H1 (cell line): Measurements from ENCODE around the gene POLR2C. TPM values are rescaled to one million over a fixed set of nuclear protein-coding genes. Genes with fewer than 3 reads are reported as not detected.

ENCODE experiments used
- CTCF ChIA-PET: fragments of 300-600 bp; sonication (Branson Sonifier 250); formaldehyde crosslinking; loops from one replicate; lab custom pipeline; 2021; ENCODE audit not compliant: partially characterized antibody; lab: Charles Lee
- POLR2A ChIA-PET: fragments of 300-600 bp; sonication (Branson Sonifier 250); formaldehyde crosslinking; loops from one replicate; lab custom pipeline; 2021; ENCODE audit warnings: inconsistent platforms; ENCODE audit not compliant: partially characterized antibody; lab: Charles Lee
- DNase-seq, 2 experiments: peaks; one replicate each; pipeline versions ENCODE4 v3.0.0 to v3.0.0-alpha.2; 2010 to 2022; ENCODE audit warnings: low spot score in 2 of 2, low read depth in 1 of 2, mixed read lengths in 1 of 2
- FAIRE-seq: peaks from 2 replicates; lab custom pipeline; 2011; peaks lifted over from hg19 to GRCh38; lab: Jason Lieb, UNC
- H2AFZ ChIP-seq: 2 replicates; pipeline ENCODE4 v1.8.1; 2012; ENCODE audit warnings: low read length, inconsistent platforms
- H2AK5ac ChIP-seq: 2 replicates; pipeline ENCODE4 v1.6.1; 2013; ENCODE audit warnings: low read depth, low read length
- H2BK120ac ChIP-seq: replicated peaks from 2 replicates; pipeline ENCODE3; 2013; ENCODE audit warnings: low read depth, low read length, inconsistent platforms
- H2BK12ac ChIP-seq: 2 replicates; pipeline ENCODE4 v1.6.1; 2013; ENCODE audit warnings: low read depth, low read length
- H2BK15ac ChIP-seq: 2 replicates; pipeline ENCODE4 v1.6.1; 2013; ENCODE audit warnings: low read length
- H2BK20ac ChIP-seq: 2 replicates; pipeline ENCODE4 v1.6.1; 2013; ENCODE audit warnings: low read length
- H2BK5ac ChIP-seq: 2 replicates; pipeline ENCODE4 v1.6.1; 2013; ENCODE audit warnings: low read depth, low read length
- H3K14ac ChIP-seq: 2 replicates; pipeline ENCODE4 v1.6.1; 2013; ENCODE audit warnings: inconsistent platforms; ENCODE audit not compliant: insufficient read length
- H3K18ac ChIP-seq: 2 replicates; pipeline ENCODE4 v1.6.1; 2013; ENCODE audit warnings: low read length; ENCODE audit errors: extremely low read depth
- H3K23ac ChIP-seq: 2 replicates; pipeline ENCODE4 v1.6.1; 2013; ENCODE audit warnings: inconsistent platforms; ENCODE audit not compliant: insufficient read length
- H3K23me2 ChIP-seq: 2 replicates; pipeline ENCODE4 v1.6.1; 2013; ENCODE audit warnings: low read depth, low read length
- H3K27ac ChIP-seq: 2 replicates; pipeline ENCODE4 v1.6.1; 2011; ENCODE audit warnings: low read depth, low read length, inconsistent platforms
- H3K27me3 ChIP-seq, 4 experiments: replicated peaks in 1 of 4; 1 replicate in 1 of 4; 2 replicates in 3 of 4; pipeline versions ENCODE4 v1.6.1 to v1.8.1; 2011 to 2013; ENCODE audit warnings: low read length in 3 of 4, mild to moderate bottlenecking in 3 of 4, inconsistent platforms in 2 of 4, mixed read lengths in 2 of 4, moderate library complexity in 1 of 4; ENCODE audit not compliant: control insufficient read depth in 3 of 4, insufficient read depth in 3 of 4; ENCODE audit errors: extremely low read depth in 1 of 4
- H3K36me3 ChIP-seq, 4 experiments: 2 replicates each; pipeline versions ENCODE4 v1.6.1 to v1.8.1; 2011 to 2013; ENCODE audit warnings: mild to moderate bottlenecking in 4 of 4, low read length in 3 of 4, moderate library complexity in 2 of 4, control low read depth in 1 of 4, inconsistent platforms in 1 of 4; ENCODE audit not compliant: insufficient read depth in 4 of 4, control insufficient read depth in 2 of 4
- H3K4ac ChIP-seq: replicated peaks from 2 replicates; pipeline ENCODE3; 2013; ENCODE audit warnings: low read length, low read depth, mixed read lengths, inconsistent platforms; ENCODE audit not compliant: insufficient read length
- H3K4me1 ChIP-seq, 4 experiments: replicated peaks in 1 of 4; 1 replicate in 1 of 4; 2 replicates in 3 of 4; pipeline versions ENCODE4 v1.6.1 to v1.8.1; 2011 to 2013; ENCODE audit warnings: low read length in 3 of 4, inconsistent platforms in 2 of 4, mixed read lengths in 1 of 4; ENCODE audit not compliant: insufficient read depth in 4 of 4, control insufficient read depth in 3 of 4
- H3K4me2 ChIP-seq, 2 experiments: 2 replicates each; pipeline versions ENCODE4 v1.6.1 to v1.8.1; 2011 to 2013; ENCODE audit warnings: low read depth in 2 of 2, low read length in 2 of 2, control low read depth in 1 of 2, inconsistent platforms in 1 of 2, mild to moderate bottlenecking in 1 of 2; ENCODE audit not compliant: insufficient read depth in 1 of 2
- H3K4me3 ChIP-seq, 4 experiments: fragments of 200-600, 300-600 bp in 1 of 4; sonication (generic), shearing (Covaris generic), sonication (Bioruptor Twin) in 1 of 4; 2 replicates each; pipeline versions ENCODE4 v1.5.1 to v1.8.1; 2011 to 2016; ENCODE audit warnings: low read length in 4 of 4, low read depth in 3 of 4, control low read depth in 2 of 4, inconsistent platforms in 2 of 4, mild to moderate bottlenecking in 2 of 4, mixed read lengths in 1 of 4, moderate library complexity in 1 of 4; ENCODE audit not compliant: insufficient read depth in 2 of 4; ENCODE audit errors: extremely low read depth in 1 of 4
- H3K56ac ChIP-seq: replicated peaks from 2 replicates; pipeline ENCODE3; 2013; ENCODE audit warnings: low read depth, mild to moderate bottlenecking, mixed read lengths, low read length, inconsistent platforms; ENCODE audit not compliant: insufficient read length
- H3K79me1 ChIP-seq: 2 replicates; pipeline ENCODE4 v1.6.1; 2013; ENCODE audit warnings: low read depth, low read length, control low read depth
- H3K79me2 ChIP-seq, 2 experiments: 2 replicates each; pipeline versions ENCODE4 v1.6.1 to v1.8.1; 2012 to 2013; ENCODE audit warnings: low read length in 2 of 2, mild to moderate bottlenecking in 2 of 2, inconsistent platforms in 1 of 2; ENCODE audit not compliant: insufficient read depth in 2 of 2, control insufficient read depth in 1 of 2
- H3K9ac ChIP-seq, 4 experiments: replicated peaks in 1 of 4; 1 replicate in 1 of 4; 2 replicates in 3 of 4; pipeline versions ENCODE4 v1.6.1 to v1.8.1; 2011 to 2013; ENCODE audit warnings: low read depth in 3 of 4, low read length in 3 of 4, control low read depth in 2 of 4, mild to moderate bottlenecking in 2 of 4, moderate library complexity in 2 of 4, inconsistent platforms in 1 of 4; ENCODE audit errors: extremely low read depth in 1 of 4
- H3K9me3 ChIP-seq, 2 experiments: 2 replicates each; pipeline versions ENCODE4 v1.6.1 to v1.8.1; 2012 to 2013; ENCODE audit warnings: mild to moderate bottlenecking in 2 of 2, moderate library complexity in 2 of 2, control low read depth in 1 of 2, inconsistent platforms in 1 of 2, low read depth in 1 of 2, low read length in 1 of 2, mixed read lengths in 1 of 2; ENCODE audit not compliant: insufficient read depth in 2 of 2
- H4K20me1 ChIP-seq, 2 experiments: replicated peaks in 1 of 2; 2 replicates each; pipeline versions ENCODE3 to v1.8.1; 2011 to 2013; ENCODE audit warnings: inconsistent platforms in 2 of 2, low read length in 2 of 2, mild to moderate bottlenecking in 1 of 2; ENCODE audit not compliant: insufficient read depth in 2 of 2, control insufficient read depth in 1 of 2
- H4K5ac ChIP-seq: 2 replicates; pipeline ENCODE4 v1.6.1; 2013; ENCODE audit warnings: low read length, low read depth, mixed read lengths, inconsistent platforms; ENCODE audit not compliant: insufficient read length
- H4K8ac ChIP-seq: 2 replicates; pipeline ENCODE4 v1.8.0; 2013; ENCODE audit warnings: mild to moderate bottlenecking, moderate library complexity, low read length, inconsistent platforms; ENCODE audit not compliant: insufficient read depth; ENCODE audit errors: extremely low read depth
- H4K91ac ChIP-seq: replicated peaks from 2 replicates; pipeline ENCODE3; 2013; ENCODE audit warnings: low read length, mixed read lengths, inconsistent platforms; ENCODE audit not compliant: insufficient read length
- BACH1 ChIP-seq: IDR thresholded peaks from 2 replicates; pipeline ENCODE4 v1.6.1; 2012; ENCODE audit warnings: low read length, improper control_type of control experiment
- FOSL1 ChIP-seq: IDR thresholded peaks from 2 replicates; pipeline ENCODE4 v1.6.1; 2011; ENCODE audit warnings: mild to moderate bottlenecking, low read depth, low read length, moderate library complexity; ENCODE audit not compliant: insufficient read depth
- GTF2F1 ChIP-seq: IDR thresholded peaks from 2 replicates; pipeline ENCODE4 v1.6.1; 2012; ENCODE audit warnings: low read depth, low read length, improper control_type of control experiment, borderline replicate concordance
- MAX ChIP-seq: IDR thresholded peaks from 2 replicates; pipeline ENCODE4 v1.6.1; 2012; ENCODE audit warnings: inconsistent platforms
- POLR2AphosphoS5 ChIP-seq: IDR thresholded peaks from 2 replicates; pipeline ENCODE4 v1.6.1; 2011; ENCODE audit warnings: low read depth, low read length
- RXRA ChIP-seq: IDR thresholded peaks from 2 replicates; pipeline ENCODE4 v1.6.1; 2011; ENCODE audit warnings: low read depth, mild to moderate bottlenecking, low read length, moderate library complexity; ENCODE audit not compliant: insufficient read depth
- SIN3A ChIP-seq, 2 experiments: IDR thresholded peaks in 1 of 2; conservative IDR thresholded peaks in 1 of 2; 2 replicates each; pipeline ENCODE4 v1.6.1; 2011 to 2012; ENCODE audit warnings: low read length in 2 of 2, improper control_type of control experiment in 1 of 2, low read depth in 1 of 2, mild to moderate bottlenecking in 1 of 2
- TAF1 ChIP-seq: IDR thresholded peaks from 2 replicates; pipeline ENCODE4 v1.6.1; 2011; ENCODE audit warnings: mild to moderate bottlenecking, low read depth, low read length
- TBP ChIP-seq: IDR thresholded peaks from 2 replicates; pipeline ENCODE4 v1.6.1; 2011; ENCODE audit warnings: low read depth, low read length, improper control_type of control experiment
- WGBS, 2 experiments: shearing (Covaris generic) in 1 of 2; methylation state at CpG; one replicate each; pipeline versions ENCODE4 v1.1.6 to v1.1.7; 2013 to 2015; ENCODE audit warnings: low lambda C conversion rate in 2 of 2, mixed read lengths in 2 of 2, inconsistent platforms in 1 of 2, low coverage in 1 of 2, missing lambda C conversion rate in 1 of 2; ENCODE audit not compliant: insufficient replicate concordance in 2 of 2, insufficient coverage in 1 of 2, insufficient read length in 1 of 2; ENCODE audit errors: extremely low coverage in 1 of 2, missing lambda C conversion rate in 1 of 2; 5-methylcytosine and 5-hydroxymethylcytosine counted together
- polyA plus RNA-seq, 7 experiments: library from polyadenylated mRNA; depleted of rRNA in 3 of 7; stranded (reverse) in 5 of 7; unstranded in 2 of 7; fragments of >200 nt in 5 of 7; fragments of 200-250 nt in 2 of 7; gene quantifications; 1 replicate in 5 of 7; 2 replicates in 1 of 7; 4 replicates in 1 of 7; pipeline versions ENCODE4 v1.2.1 to v1.2.3, GENCODE V29; 2011 to 2013; ENCODE audit warnings: missing spikeins in 2 of 7, mixed read lengths in 2 of 7
- total RNA-seq: library from RNA; stranded (reverse); fragmentation: NEBNext Ultra II Directional; extraction: Animal tissue kit (Norgen Biotek cat#: 25700); gene quantifications from 2 replicates; pipeline ENCODE4 v1.2.1, GENCODE V29; 2021

The POLR2C gene
- total and polyA plus RNA-seq, 2 of the 8 experiments (the other 6 are each of a cell fraction or from before 2014, with no cell fraction given): 72.5 to 132 TPM

GRCh38 chr16:57517397-57518367, 55.2 kb downstream of the POLR2C start:
- H4K20me1 ChIP-seq: peaks cover 0 to 3% of the 10 kb centered on the region in 2 experiments
- no peak overlapping the region for H4K8ac ChIP-seq
- no peaks in the 10 kb centered on the region; a peak in 1 of 8 replicates for H3K36me3 ChIP-seq
- FAIRE-seq (no peak), DNase-seq (no peak)
- H3K27me3 ChIP-seq: peaks cover 0 to 1% (median 0%) of the 10 kb centered on the region in 4 experiments; a peak in 2 of 7 replicates
- no peak overlapping the region for H2BK5ac ChIP-seq
- H3K23me2 ChIP-seq: no peaks in the 10 kb centered on the region
- no peak overlapping the region for H2BK120ac ChIP-seq
- no peak overlapping the region for H3K18ac ChIP-seq
- H2AK5ac ChIP-seq: no peak overlapping the region
- no peaks in the 10 kb centered on the region for H3K9me3 ChIP-seq
- H2BK15ac ChIP-seq: no peak overlapping the region
- H2BK20ac ChIP-seq: 0 out of 2 replicates have a peak overlapping the region, but pooled peaks have one; percentile 80
- H3K79me2 ChIP-seq: no peaks in the 10 kb centered on the region
- no peak overlapping the region for H3K4me3 ChIP-seq
- H4K91ac ChIP-seq: no peak overlapping the region
- no peak overlapping the region for H2AFZ ChIP-seq
- H3K14ac ChIP-seq: no peak overlapping the region
- H3K27ac ChIP-seq: no peak overlapping the region
- CTCF ChIA-PET: interaction anchor here (0.6 to 13.9 kb wide), 25 partner anchors 11 to 196 kb away, joined by 3 to 210 read pairs (median 6); partner anchors contain the start of genes CIAPIN1, COQ9, DOK4 and POLR2C
- POLR2A ChIA-PET: interaction anchor here (0.6 to 5.1 kb wide), 12 partner anchors 7 to 243 kb away, joined by 3 to 28 read pairs (median 4); partner anchors contain the start of gene POLR2C
- H2BK12ac ChIP-seq: 0 out of 2 replicates have a peak overlapping the region, but pooled peaks have one; percentile 50
- H3K9ac ChIP-seq: 0 out of 7 replicates have a peak overlapping the region, but pooled peaks of 1 of the 4 experiments have one; percentile 6
- no peak overlapping the region for H3K4me2 ChIP-seq
- H3K4ac ChIP-seq: no peak overlapping the region
- no peaks in the 10 kb centered on the region for H3K79me1 ChIP-seq
- H3K4me1 ChIP-seq: peaks cover 0 to 3% (median 0%) of the 10 kb centered on the region in 4 experiments; a peak in 1 of 7 replicates
- WGBS, 2 experiments: 94% methylated on average over 25 of the region's 31 CpGs; no CpG with 5 or more reads in 1 of the 2 experiments
- no peak overlapping the region for H4K5ac ChIP-seq
- no peak overlapping the region for H3K56ac ChIP-seq
- no peak overlapping the region for H3K23ac ChIP-seq
- TF ChIP-seq RXRA (no peak), BACH1 (no peak), GTF2F1 (no peak), TAF1 (no peak), TBP (no peak), FOSL1 (no peak), SIN3A (conservative IDR thresholded peaks at IDR 0.05 in 1 of 2, IDR thresholded peaks at IDR 0.05 in 1 of 2; ENCODE audit: low read depth in 1 of 2, low read length in 2 of 2) (no peak), POLR2AphosphoS5 (no peak), MAX (no peak)
